ENCODE results near the gene ACBD4. TPM values are rescaled to one million over a fixed set of nuclear protein-coding genes. Genes with fewer than 3 reads are reported as not detected.

The ACBD4 gene
- total RNA-seq, 1 experiment from 2014 or later: 21.8 TPM

- peaks cover 90% of the 10 kb centered on the region for H3K36me3 Mint-ChIP-seq (ENCODE audit: insufficient read depth, unreplicated experiment)
- intact Hi-C loops (cut with micrococcal nuclease; ENCODE audit: unreplicated experiment): no loop called here
- no peak for TF ChIP-seq CTCF (IDR thresholded peaks at IDR 0.05; ENCODE audit: unreplicated experiment)
- peaks cover 3% of the 10 kb centered on the region for H3K9me3 Mint-ChIP-seq (ENCODE audit: low read depth, unreplicated experiment)
- H3K27ac Mint-ChIP-seq (ENCODE audit: unreplicated experiment): peak overlapping the region; percentile 58
- peaks cover 31% of the 10 kb centered on the region for H3K4me1 Mint-ChIP-seq (ENCODE audit: low read depth, unreplicated experiment)
- CTCF ChIA-PET: interaction anchor here (0.7 kb wide), 1 partner anchor 102 kb away, joined by 4 read pairs; no protein-coding TSS in a partner anchor
- no peak for DNase-seq
- no peaks in the 10 kb centered on the region for H3K27me3 Mint-ChIP-seq (ENCODE audit: unreplicated experiment)
- peak overlapping the region; percentile 30 for H3K4me3 Mint-ChIP-seq (ENCODE audit: low read depth, unreplicated experiment)
- BruUV-seq (replicated peaks): no TSS peak
These were observed 43.6 kb upstream of the ACBD4 start for GRCh38 chr17:45091778-45092425.

- Mint-ChIP-seq H3K9me3 (ENCODE audit: low read depth, unreplicated experiment) (peaks cover 3% of the 10 kb centered on the region), H3K27me3 (ENCODE audit: unreplicated experiment) (no peaks in the 10 kb centered on the region), H3K27ac (ENCODE audit: unreplicated experiment) (peak overlapping the region; percentile 58), H3K36me3 (ENCODE audit: insufficient read depth, unreplicated experiment) (peaks cover 90% of the 10 kb centered on the region), H3K4me3 (ENCODE audit: low read depth, unreplicated experiment) (peak overlapping the region; percentile 15), H3K4me1 (ENCODE audit: low read depth, unreplicated experiment) (peaks cover 31% of the 10 kb centered on the region)
- CTCF ChIA-PET: interaction anchor here (0.5 to 1.2 kb wide), 3 partner anchors 41 to 172 kb away, joined by 3 to 7 read pairs (median 4); partner anchors contain the start of gene ACBD4
- BruUV-seq (replicated peaks): no TSS peak
- DNase-seq: peak; percentile 85
- no peak for TF ChIP-seq CTCF (IDR thresholded peaks at IDR 0.05; ENCODE audit: unreplicated experiment)
- intact Hi-C loops (cut with micrococcal nuclease; ENCODE audit: unreplicated experiment): no loop called here
These were observed 42.5 kb upstream of the ACBD4 start for GRCh38 chr17:45092911-45093430.

- H3K4me3 Mint-ChIP-seq (ENCODE audit: low read depth, unreplicated experiment): peak overlapping the region; percentile 15
- BruUV-seq (replicated peaks): no TSS peak
- CTCF ChIA-PET: interaction anchor here (0.7 to 1.2 kb wide), 2 partner anchors 42 to 56 kb away, joined by 4 to 7 read pairs; partner anchors contain the start of gene ACBD4
- no peak for TF ChIP-seq CTCF (IDR thresholded peaks at IDR 0.05; ENCODE audit: unreplicated experiment)
- H3K36me3 Mint-ChIP-seq (ENCODE audit: insufficient read depth, unreplicated experiment): peaks cover 90% of the 10 kb centered on the region
- peaks cover 3% of the 10 kb centered on the region for H3K9me3 Mint-ChIP-seq (ENCODE audit: low read depth, unreplicated experiment)
- no peak for DNase-seq
- intact Hi-C loops (cut with micrococcal nuclease; ENCODE audit: unreplicated experiment): no loop called here
- H3K27me3 Mint-ChIP-seq (ENCODE audit: unreplicated experiment): no peaks in the 10 kb centered on the region
- H3K27ac Mint-ChIP-seq (ENCODE audit: unreplicated experiment): peak overlapping the region; percentile 58
- peaks cover 31% of the 10 kb centered on the region for H3K4me1 Mint-ChIP-seq (ENCODE audit: low read depth, unreplicated experiment)
These were observed 41.9 kb upstream of the ACBD4 start for GRCh38 chr17:45093444-45094110.

- peak; percentile 63 for DNase-seq
- intact Hi-C loops (cut with micrococcal nuclease; ENCODE audit: unreplicated experiment): loop anchor here (5.0 kb wide), 2 partner anchors 36 to 174 kb away; partner anchors contain the start of gene PLCD3
- H3K27me3 Mint-ChIP-seq (ENCODE audit: unreplicated experiment): no peaks in the 10 kb centered on the region
- peaks cover 3% of the 10 kb centered on the region for H3K9me3 Mint-ChIP-seq (ENCODE audit: low read depth, unreplicated experiment)
- no peak overlapping the region for H3K4me3 Mint-ChIP-seq (ENCODE audit: low read depth, unreplicated experiment)
- CTCF ChIA-PET: no interaction called here
- peak overlapping the region; percentile 62 for H3K27ac Mint-ChIP-seq (ENCODE audit: unreplicated experiment)
- peaks cover 31% of the 10 kb centered on the region for H3K4me1 Mint-ChIP-seq (ENCODE audit: low read depth, unreplicated experiment)
- no TSS peak for BruUV-seq (replicated peaks)
- TF ChIP-seq CTCF (IDR thresholded peaks at IDR 0.05; ENCODE audit: unreplicated experiment): peak; percentile 72
- H3K36me3 Mint-ChIP-seq (ENCODE audit: insufficient read depth, unreplicated experiment): peaks cover 89% of the 10 kb centered on the region
These were observed 39.3 kb upstream of the ACBD4 start for GRCh38 chr17:45096141-45096540.
